Measurements from ENCODE around the gene BANP. TPM values are rescaled to one million over a fixed set of nuclear protein-coding genes. Genes with fewer than 3 reads are reported as not detected.
A peak's percentile ranks its signal among the peaks of the same experiment; 100 is the strongest.

The BANP gene
- total and polyA plus RNA-seq, 2 of the 8 experiments (the other 6 are each of a cell fraction or from before 2014, with no cell fraction given), result 25.8 to 39.8 TPM

DNA sequence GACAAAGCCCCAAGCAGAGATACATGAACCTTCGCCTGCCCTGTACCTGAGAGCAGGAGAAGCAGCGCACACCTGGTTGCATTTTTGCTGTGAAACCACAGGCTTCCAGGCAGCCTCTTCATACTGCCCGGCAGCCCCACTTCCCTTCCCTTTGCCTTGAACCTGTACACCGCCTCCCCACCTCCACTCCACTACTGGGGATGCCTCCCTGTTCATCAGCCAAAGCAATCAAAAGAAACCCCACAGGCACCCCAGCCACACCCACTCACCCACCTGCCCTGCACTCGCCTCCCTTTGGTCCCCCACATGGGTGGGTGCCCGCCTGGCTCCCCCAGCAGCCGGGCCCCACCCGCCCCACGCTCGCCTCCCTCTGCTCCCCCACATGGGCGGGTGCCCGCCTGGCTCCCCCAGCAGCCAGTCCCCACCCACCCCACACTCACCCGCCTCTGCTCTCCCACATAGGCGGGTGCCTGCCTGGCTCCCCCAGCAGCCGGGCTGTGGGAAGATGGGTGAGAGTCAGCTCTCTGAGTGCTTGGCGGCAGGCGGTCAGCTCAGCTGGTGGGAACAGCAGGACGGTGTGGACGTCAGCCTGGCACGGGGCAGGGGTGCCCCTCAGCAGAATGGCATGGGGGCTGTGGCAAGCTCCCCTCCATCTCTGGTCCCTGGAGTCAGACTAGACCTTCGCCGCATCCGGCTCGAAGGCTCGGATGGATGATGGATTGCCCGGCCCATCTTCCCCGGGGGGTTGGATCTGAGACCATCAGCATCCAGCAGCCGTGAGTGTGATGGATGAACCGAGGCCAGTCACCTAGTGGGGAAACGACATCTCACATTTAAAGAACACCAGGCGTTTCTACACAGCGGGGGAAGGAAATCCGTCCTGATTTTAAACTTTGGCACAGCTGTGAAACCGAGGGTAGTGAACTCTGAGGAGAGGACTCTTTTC, 135.6 kb downstream of the BANP start:
- Histone ChIP-seq H4K20me1 (replicated peaks in 1 of 2; ENCODE audit: control insufficient read depth in 1 of 2, insufficient read depth in 2 of 2, low read length in 2 of 2) (no peaks in the 10 kb centered on the region), H3K27me3 (replicated peaks in 1 of 4; ENCODE audit: control insufficient read depth in 3 of 4, extremely low read depth in 1 of 4, insufficient read depth in 3 of 4, low read length in 3 of 4) (no peaks in the 10 kb centered on the region), H3K27ac (ENCODE audit: low read depth, low read length) (no peak overlapping the region), H2AFZ (ENCODE audit: low read length) (no peak overlapping the region), H3K4ac (replicated peaks; ENCODE audit: insufficient read length, low read depth, low read length) (no peak overlapping the region), H3K79me1 (ENCODE audit: low read depth, low read length) (no peaks in the 10 kb centered on the region), H3K79me2 (ENCODE audit: control insufficient read depth in 1 of 2, insufficient read depth in 2 of 2, low read length in 2 of 2) (no peaks in the 10 kb centered on the region), H3K4me1 (replicated peaks in 1 of 4; ENCODE audit: control insufficient read depth in 3 of 4, insufficient read depth in 4 of 4, low read length in 3 of 4) (peaks cover 0 to 4% (median 0%) of the 10 kb centered on the region in 4 experiments; a peak in 1 of 7 replicates), H3K9me3 (ENCODE audit: insufficient read depth in 2 of 2, low read depth in 1 of 2, low read length in 1 of 2) (no peaks in the 10 kb centered on the region), H3K23me2 (ENCODE audit: low read depth, low read length) (no peaks in the 10 kb centered on the region), H4K5ac (ENCODE audit: insufficient read length, low read depth, low read length) (no peak overlapping the region), H3K36me3 (ENCODE audit: control insufficient read depth in 2 of 4, insufficient read depth in 4 of 4, low read length in 3 of 4) (0 out of 8 replicates have a peak, but pooled peaks cover 0 to 5% (median 0%) of the 10 kb centered on the region in 4 experiments), H2BK12ac (ENCODE audit: low read depth, low read length) (no peak overlapping the region), H3K9ac (replicated peaks in 1 of 4; ENCODE audit: extremely low read depth in 1 of 4, low read depth in 3 of 4, low read length in 3 of 4) (no peak overlapping the region), H3K56ac (replicated peaks; ENCODE audit: insufficient read length, low read depth, low read length) (no peak overlapping the region), H2BK20ac (ENCODE audit: low read length) (no peak overlapping the region), H2BK5ac (ENCODE audit: low read depth, low read length) (no peak overlapping the region), H2BK120ac (replicated peaks; ENCODE audit: low read depth, low read length) (no peak overlapping the region), H4K8ac (ENCODE audit: extremely low read depth, insufficient read depth, low read length) (peak overlapping the region; percentile 51; the same call in 1 of the 2 replicates), H3K14ac (ENCODE audit: insufficient read length) (no peak overlapping the region), H4K91ac (replicated peaks; ENCODE audit: insufficient read length, low read length) (no peak overlapping the region), H2AK5ac (ENCODE audit: low read depth, low read length) (no peak overlapping the region), H3K4me2 (ENCODE audit: insufficient read depth in 1 of 2, low read depth in 2 of 2, low read length in 2 of 2) (no peak overlapping the region), H3K18ac (ENCODE audit: extremely low read depth, low read length) (no peak overlapping the region), H3K23ac (ENCODE audit: insufficient read length) (no peak overlapping the region), H3K4me3 (ENCODE audit: extremely low read depth in 1 of 4, insufficient read depth in 2 of 4, low read depth in 3 of 4, low read length in 4 of 4) (no peak overlapping the region), H2BK15ac (ENCODE audit: low read length) (no peak overlapping the region)
- no peak for DNase-seq (ENCODE audit: low read depth in 1 of 2, low spot score in 2 of 2)
- WGBS, 2 experiments (ENCODE audit: extremely low coverage in 1 of 2, insufficient coverage in 1 of 2, insufficient read length in 1 of 2, insufficient replicate concordance in 2 of 2, low coverage in 1 of 2, low lambda C conversion rate in 2 of 2, missing lambda C conversion rate in 1 of 2), result 89% methylated on average over 26 of the region's 34 CpGs; no CpG with 5 or more reads in 1 of the 2 experiments
- no peak for FAIRE-seq
- ChIA-PET POLR2A (ENCODE audit: partially characterized antibody) (no interaction called here), CTCF (ENCODE audit: partially characterized antibody) (interaction anchor here (0.6 kb wide), 1 partner anchor 317 kb away, joined by 3 read pairs; no protein-coding TSS in a partner anchor)
- TF ChIP-seq SRF (IDR thresholded peaks at IDR 0.05; ENCODE audit: low read depth, low read length) (no peak), CHD2 (IDR thresholded peaks at IDR 0.05; ENCODE audit: low read length) (no peak), GABPA (IDR thresholded peaks at IDR 0.05; ENCODE audit: borderline replicate concordance, insufficient read depth, low read length) (no peak), RBBP5 (IDR thresholded peaks at IDR 0.05; ENCODE audit: borderline replicate concordance, low read depth, low read length) (no peak), CHD1 (IDR thresholded peaks at IDR 0.05; ENCODE audit: low read depth, low read length) (no peak), SUZ12 (IDR thresholded peaks at IDR 0.05; ENCODE audit: low read length) (no peak), TCF12 (IDR thresholded peaks at IDR 0.05; ENCODE audit: low read depth, low read length) (no peak), CBX8 (IDR thresholded peaks at IDR 0.05; ENCODE audit: borderline replicate concordance, low read depth, low read length) (no peak), RAD21 (IDR thresholded peaks at IDR 0.05 in 1 of 2, conservative IDR thresholded peaks at IDR 0.05 in 1 of 2; ENCODE audit: low read depth in 2 of 2, low read length in 2 of 2) (no peak), JUN (IDR thresholded peaks at IDR 0.05; ENCODE audit: low read depth, low read length) (no peak)
- TF ChIP-seq, protein P1, sequence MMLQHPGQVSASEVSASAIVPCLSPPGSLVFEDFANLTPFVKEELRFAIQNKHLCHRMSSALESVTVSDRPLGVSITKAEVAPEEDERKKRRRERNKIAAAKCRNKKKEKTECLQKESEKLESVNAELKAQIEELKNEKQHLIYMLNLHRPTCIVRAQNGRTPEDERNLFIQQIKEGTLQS (IDR thresholded peaks at IDR 0.05; ENCODE audit: insufficient read depth, low read depth, low read length), result no peak
